ENCODE measurements around the gene MACF1.

The MACF1 gene

DNA sequence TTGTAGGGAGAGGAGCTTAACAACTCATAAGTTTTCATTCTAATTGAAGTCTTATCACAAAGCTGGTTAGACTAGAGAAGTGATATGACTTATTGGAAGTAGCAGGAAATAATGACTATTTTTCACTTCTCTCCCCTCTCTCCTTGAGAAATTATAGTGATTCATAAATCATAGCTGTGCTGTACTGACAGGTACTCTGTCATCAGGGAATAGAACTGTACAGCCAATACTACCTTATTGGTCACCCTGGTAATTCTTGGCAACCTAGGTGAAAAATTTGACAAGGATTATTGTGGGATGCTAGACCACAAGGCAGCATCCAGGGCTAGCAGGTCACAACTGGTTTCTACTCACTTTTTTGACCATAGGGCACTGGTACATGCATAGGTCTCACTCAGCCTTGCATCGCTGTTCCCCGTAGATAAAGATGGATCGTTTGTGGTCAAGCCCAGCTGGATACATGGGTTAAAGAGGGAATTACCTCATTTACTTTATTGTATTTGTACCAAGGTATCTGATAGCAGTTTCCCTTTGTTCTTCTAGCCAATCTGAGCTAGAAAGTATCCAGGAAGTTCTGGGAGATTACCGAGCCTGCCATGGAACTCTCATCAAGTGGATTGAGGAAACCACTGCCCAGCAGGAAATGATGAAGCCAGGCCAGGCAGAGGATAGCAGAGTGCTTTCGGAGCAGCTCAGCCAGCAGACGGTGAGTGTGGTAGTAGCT is 113.6 kb downstream of the MACF1 start:
- no peak for DNase-seq

DNA sequence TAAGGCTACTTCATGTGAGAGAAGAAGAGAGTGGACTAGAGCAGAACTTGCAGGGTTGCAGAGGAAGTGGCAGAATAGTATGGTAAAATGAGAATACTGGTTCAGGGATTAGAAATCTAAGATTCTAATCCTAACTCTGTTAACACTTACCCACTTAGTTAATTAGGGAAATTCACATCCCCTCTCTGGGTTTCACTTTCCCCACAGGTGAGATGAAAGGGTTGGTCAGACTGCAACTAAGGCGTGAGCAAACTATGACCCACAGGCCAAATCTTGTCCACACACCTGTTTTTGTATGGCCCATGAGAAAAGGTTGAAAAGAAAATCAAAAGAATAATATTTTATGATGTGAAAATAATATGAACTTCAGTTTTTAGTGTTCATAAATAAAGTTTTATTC is 117.5 kb downstream of the MACF1 start:
- no peak for DNase-seq

- no peak for DNase-seq
Measured at GRCh38 chr1:39322431-39322830, 117.9 kb downstream of the MACF1 start.

DNA sequence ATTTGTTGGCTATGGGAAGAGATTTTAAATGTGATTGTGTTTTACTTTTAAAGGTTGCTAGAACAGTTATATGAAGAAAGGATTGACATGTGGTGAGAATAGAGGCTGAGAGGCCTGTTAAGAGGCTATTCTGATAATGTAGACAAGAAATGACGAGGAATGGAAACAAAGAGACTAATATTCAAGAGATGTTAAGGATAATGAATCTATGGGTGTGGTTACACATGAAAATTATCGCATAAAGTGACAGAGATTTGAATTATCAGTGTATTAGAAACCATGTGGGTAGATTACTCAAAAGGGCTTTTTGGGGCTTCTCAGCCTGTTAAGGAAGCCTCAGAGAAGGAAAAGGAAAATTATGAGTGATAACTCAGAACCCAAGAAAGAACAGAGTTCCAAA is 120.4 kb downstream of the MACF1 start:
- no peak for DNase-seq

DNA sequence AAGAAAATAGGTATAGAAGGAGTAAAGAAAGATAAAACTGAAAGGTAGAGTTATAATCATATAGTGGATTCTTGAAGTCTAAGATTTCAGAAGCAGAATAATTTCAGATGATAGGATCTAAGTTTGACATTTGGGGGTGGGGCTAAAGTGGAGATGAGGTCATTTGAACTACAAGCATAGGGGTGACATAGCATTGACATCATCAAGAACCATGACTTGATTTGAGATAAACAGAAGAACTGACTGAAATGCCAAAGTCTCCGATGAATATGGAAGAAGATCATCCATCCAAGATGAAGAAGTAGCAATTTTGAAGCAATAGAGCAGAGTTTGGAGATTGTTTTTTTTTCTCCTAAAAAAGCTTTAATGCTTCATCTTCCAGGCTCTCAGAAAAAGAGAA is 122.3 kb downstream of the MACF1 start:
- no peak for DNase-seq

DNA sequence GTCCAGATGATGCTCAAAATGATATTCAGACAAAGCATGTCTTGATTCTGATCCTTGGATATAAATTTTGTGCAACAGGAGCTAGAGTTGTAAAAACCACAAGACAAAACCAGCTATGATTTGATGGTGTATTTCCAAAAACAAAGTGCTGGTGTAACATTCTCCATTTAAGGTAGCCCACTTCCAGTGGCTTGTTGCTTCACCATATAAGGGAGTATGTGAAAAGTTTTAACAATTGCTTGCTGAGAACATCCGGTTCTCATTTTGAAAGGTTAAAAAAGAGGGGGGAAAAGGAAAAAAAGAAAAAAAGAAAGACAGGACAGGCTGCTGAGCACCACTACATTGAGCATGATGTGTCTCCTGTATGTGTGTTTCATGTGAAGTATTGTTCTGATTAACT is 123.6 kb downstream of the MACF1 start:
- no peak for DNase-seq

- no peak for DNase-seq
Measured at GRCh38 chr1:39328586-39329121, 124.2 kb downstream of the MACF1 start.

DNA sequence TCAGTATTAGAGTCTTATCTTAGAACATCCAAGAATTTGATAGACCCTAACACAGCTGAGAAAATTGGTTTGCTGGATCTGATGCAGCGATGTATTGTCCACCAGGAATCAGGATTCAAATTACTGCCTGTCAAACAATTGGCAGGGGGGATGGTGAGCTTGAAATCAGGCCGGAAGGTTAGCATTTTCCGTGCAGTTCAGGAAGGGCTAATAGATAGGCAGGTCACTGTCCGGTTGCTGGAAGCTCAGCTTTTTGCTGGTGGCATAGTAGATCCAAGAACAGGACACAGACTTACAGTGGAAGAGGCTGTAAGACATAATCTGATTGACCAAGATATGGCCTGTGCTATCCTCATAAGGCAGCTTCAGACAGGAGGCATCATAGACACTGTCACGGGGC is 127.2 kb downstream of the MACF1 start:
- DNase-seq = no peak

DNA sequence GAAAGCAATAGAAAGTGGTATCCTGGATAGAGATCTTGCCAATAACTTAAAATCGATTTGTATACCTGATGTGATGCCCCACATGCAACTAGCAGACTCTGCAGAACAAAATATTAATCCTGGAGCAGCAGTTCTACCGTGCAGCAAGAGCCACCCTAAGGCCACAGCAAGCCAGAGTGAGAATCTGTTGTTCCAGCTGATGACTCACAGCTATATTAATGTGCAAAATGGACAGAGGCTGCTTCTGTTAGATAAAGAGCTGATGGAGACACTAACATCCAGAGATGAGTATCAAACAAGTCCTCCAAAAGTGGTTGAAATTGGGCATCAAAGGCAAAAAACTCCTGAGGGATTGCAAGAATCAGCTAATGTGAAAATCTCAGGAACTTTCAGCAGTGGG is 127.8 kb downstream of the MACF1 start:
- DNase-seq = no peak

DNA sequence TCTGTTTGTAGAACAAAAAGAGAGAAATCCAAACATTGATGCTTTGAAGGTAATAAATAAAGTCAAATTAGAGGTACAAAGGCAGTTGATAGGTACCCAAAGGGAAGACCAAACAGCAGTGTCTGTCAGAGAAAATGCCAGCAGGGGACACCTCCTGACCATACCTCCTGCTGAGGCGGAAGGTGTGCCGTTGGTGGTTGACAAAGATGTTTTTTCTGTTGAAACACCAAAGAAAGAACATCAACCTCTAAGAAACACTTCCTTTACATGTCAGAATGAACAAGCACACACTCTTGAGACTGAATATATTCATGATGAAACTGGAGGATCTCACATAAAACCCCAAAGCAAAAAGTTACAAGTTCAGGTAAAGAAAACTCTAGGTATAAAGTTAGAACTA is 128.3 kb downstream of the MACF1 start:
- DNase-seq = no peak

- no peak for DNase-seq
Measured at GRCh38 chr1:39333296-39333695, 128.8 kb downstream of the MACF1 start.

DNA sequence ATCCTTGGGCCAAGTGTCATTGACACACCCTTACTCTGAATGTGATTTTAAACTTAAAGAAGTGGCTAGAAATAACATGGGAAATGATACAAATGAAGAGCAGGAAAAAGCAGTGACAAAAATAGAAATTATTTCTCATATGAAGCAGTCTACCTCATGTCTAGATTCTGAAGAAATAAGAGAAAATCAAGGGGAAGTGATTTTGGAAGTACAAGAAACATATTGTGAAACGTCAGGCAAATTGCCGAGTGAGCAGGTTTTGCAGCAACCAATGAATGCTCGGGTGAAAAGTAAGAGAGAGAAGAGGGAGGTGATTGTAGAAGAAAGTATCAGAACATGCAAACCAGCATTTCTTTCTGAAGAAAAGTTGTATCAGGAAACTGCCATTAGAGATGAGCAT is 130.7 kb downstream of the MACF1 start:
- no peak for DNase-seq

DNA sequence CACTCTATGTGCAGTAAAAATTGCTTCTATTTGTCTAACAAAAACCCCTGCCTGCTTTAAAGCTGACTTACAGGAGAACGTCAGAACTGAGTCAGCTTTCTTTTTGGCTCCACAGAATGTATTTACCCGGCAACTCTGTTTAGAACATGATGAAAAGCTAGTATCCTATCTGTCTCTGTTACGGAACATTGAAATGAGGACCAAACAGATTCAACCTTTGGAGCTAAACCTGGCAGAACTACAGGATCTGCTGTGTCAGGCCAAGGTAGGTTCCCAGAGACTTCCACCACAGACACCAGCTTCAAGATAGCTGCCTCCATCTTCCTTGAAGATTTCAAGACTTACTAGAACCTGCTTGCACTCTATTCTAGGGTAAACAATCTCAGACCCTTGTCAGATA is 132.6 kb downstream of the MACF1 start:
- DNase-seq = no peak

DNA sequence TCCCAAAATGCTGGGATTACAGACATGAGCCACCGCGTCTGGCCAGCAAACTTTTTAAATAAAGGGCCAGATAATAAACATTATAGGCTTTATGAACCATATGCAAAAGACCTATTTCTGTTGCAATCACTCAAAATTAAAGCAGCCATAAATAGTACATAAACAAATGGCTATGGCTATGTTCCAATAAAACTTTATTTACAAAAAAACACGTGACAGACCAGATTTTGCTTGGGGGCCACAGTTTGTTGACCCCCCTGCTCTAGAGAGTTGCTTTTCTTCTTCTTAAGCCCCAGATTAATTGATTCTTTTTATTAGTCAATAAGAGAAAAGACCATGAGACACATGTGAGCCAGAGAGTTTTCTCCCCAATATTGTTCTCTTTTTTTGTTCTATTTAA is 138.3 kb downstream of the MACF1 start:
- no peak for DNase-seq

DNA sequence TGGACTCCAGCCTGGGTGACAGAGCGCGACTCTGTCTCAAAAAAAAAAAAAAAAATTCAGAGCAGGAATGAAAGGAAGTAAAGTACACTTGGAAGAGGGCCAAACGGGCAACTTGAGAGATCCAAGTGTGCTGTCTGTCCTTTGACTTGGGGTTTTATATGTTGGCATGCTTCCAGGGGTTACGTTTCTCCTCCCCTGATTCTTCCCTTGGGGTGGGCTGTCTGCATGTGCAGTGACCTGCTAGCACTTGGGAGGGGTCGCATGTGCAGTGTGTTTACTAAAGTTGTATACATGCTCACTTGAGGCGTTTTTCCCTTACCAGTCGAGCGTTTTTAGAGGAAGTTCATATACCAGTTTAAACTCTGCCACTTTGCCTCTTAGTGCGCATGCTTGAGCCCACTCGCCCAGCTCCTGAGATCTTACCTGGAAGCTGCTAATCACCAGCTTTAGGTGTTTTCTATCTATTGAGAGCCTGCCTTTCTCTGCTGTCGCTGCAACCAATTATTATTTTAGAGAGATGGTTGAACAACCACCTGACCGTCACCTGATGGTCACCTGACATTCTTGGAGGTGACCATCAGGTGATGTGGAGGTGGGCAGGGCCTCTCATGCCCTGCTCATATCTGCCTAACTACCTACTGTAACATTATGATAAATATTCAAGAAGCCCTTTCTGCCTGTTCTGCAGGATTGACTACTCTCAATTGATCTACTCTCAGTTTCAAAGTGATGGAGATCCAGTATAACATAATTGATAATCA is 140.1 kb downstream of the MACF1 start:
- DNase-seq = no peak

GRCh38 chr1:39346872-39347271 is 142.4 kb downstream of the MACF1 start:
- DNase-seq = no peak

DNA sequence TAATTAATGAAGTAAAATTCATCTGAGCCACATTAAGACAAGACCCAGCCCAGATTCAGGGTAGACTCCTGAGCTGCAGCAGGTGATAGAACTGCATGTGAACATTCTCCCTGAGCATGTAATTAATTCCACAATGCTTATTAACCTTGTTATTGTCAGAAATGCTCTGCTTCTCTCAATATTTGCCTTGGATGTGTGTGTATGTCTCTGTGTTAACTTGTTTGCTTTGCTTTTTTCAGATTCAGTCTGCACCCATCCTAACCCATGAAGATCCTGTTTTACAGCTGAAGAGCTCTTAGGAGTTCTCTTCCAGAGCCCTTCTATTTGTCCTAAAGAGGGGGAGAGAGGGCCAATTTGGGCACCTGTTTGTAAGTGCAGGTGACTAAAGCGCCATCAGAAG is 143.8 kb downstream of the MACF1 start:
- no peak for DNase-seq

- DNase-seq = no peak
Measured at GRCh38 chr1:39352881-39353280, 148.4 kb downstream of the MACF1 start.

- no peak for DNase-seq
Measured at GRCh38 chr1:39354572-39354971, 150.1 kb downstream of the MACF1 start.

DNA sequence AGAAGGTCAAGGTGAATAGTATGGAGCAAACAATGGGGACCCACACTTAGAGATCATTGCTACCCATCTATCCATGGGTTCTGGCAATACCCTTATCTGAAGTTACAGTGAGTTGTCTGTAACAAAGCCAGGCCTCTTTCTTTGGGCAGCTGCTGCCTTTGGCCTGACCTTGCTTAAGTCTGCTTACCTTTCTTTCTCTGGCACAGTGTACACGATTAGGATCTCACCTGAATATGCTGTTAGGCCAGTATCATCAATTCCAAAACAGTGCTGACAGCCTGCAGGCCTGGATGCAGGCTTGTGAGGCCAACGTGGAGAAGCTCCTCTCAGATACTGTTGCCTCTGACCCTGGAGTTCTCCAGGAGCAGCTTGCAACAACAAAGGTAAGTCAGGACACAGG is 154.0 kb downstream of the MACF1 start:
- no peak for DNase-seq

GRCh38 chr1:39359028-39359570 is 154.6 kb downstream of the MACF1 start:
- DNase-seq = no peak

GRCh38 chr1:39360731-39361130 is 156.2 kb downstream of the MACF1 start:
- DNase-seq = no peak

GRCh38 chr1:39361446-39361845 is 157.0 kb downstream of the MACF1 start:
- no peak for DNase-seq

GRCh38 chr1:39363267-39363666 is 158.8 kb downstream of the MACF1 start:
- no peak for DNase-seq
